Vagina (tissue), 2 donors: ENCODE measurements around the gene ERN1. TPM values are rescaled to one million over a fixed set of nuclear protein-coding genes. Genes with fewer than 3 reads are reported as not detected.
"Not testable (repeated sequence)": the region's sequence is repeated elsewhere in the genome, so short reads cannot be mapped to it uniquely, and the experiment has no call there.

Experiments used
- DNase-seq, 2 donors: peaks; one replicate each; pipeline ENCODE4 v3.0.0-alpha.2; 2017; ENCODE audit errors: extremely low spot score in 2 of 2
- H3K27ac ChIP-seq: fragments of 200-600 bp; sonication (generic); one replicate; pipeline ENCODE4 v1.5.1; 2019
- H3K27me3 ChIP-seq: fragments of 200-600 bp; sonication (generic); one replicate; pipeline ENCODE4 v1.5.1; 2019
- H3K36me3 ChIP-seq, 2 donors: fragments of 200-600 bp; sonication (generic); one replicate each; pipeline ENCODE4 v1.5.1; 2017 to 2019
- H3K4me1 ChIP-seq: fragments of 200-600 bp; sonication (generic); one replicate; pipeline ENCODE4 v1.5.1; 2019
- H3K4me3 ChIP-seq, 2 donors: fragments of 200-600 bp; sonication (generic); 1 replicate in 1 of 2; 2 replicates in 1 of 2; pipeline ENCODE4 v1.5.1; 2016 to 2019
- H3K9me3 ChIP-seq: fragments of 200-600 bp; sonication (generic); one replicate; pipeline ENCODE4 v1.5.1; 2019
- POLR2A ChIP-seq, 2 donors: fragments of 450-650 bp; IDR thresholded peaks; one replicate each; pipeline ENCODE4 v1.6.1; 2017; ENCODE audit warnings: antibody characterized with exemption in 2 of 2, mild to moderate bottlenecking in 2 of 2, moderate library complexity in 2 of 2
- POLR2AphosphoS5 ChIP-seq, 2 donors: sonication (generic); formaldehyde crosslinking; IDR thresholded peaks; one replicate each; pipeline ENCODE4 v1.9.0; 2017; ENCODE audit warnings: antibody characterized with exemption in 2 of 2, mild to moderate bottlenecking in 2 of 2, low read depth in 1 of 2; ENCODE audit not compliant: insufficient read depth in 1 of 2
- intact Hi-C: fragments of 100-400 bp; cut with DNase I; formaldehyde crosslinking; loops from one replicate; pipeline ENCODE4 v1.15.1; 2023
- total RNA-seq: library from RNA; depleted of rRNA; stranded (reverse); fragments of >200 nt; gene quantifications from one replicate; pipeline ENCODE4 v1.2.3, GENCODE V29; 2016
- TF ChIP-seq, protein P1 (sequence below), 3 experiments: fragments of 450-650 bp in 2 of 3; fragments of 200-600 bp in 1 of 3; sonication (generic) in 1 of 3; IDR thresholded peaks; one replicate each; pipeline ENCODE4 v1.5.1; 2017 to 2019; ENCODE audit warnings: antibody characterized with exemption in 3 of 3, mild to moderate bottlenecking in 2 of 3, moderate library complexity in 2 of 3

Gene ERN1
- total RNA-seq: 31.4 TPM

DNA sequence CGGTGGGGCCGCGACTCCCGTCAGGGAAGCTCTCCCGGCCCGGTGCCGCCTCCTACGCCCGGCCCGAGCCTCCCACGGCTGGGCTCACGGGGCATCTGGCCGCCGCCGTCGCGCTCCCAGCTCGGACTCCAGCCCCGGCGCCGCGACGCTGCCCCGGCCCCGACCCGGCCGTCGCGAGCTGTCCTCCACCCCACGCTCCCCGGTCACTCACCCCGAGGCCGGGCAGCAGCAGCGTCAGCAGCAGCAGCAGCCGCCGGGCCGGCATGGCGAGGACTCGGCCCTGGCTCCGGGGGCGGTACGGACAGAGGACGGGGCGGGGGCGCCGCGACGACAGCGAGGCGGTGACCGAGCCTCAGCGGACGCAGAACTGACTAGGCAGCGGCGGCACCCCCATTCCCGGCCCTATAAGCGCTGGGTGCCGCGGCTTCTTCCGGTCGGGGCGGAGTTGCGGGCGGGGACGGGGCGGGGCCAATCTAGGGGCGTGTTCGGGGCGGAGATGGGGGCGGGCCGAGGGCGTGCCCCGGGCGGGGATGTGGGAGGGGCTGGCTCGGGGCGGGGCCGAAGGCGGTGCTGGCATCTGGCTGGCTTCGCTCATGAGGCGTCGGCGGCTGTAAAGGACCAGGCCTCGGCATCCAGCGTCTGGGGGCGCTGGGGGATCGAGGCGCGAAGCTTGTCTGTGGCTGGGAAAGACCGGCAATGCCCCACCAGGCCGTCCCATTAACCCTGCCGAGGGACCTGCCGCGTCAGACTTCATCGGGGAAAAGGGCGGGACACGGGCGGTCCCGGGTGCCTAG lies at the start of gene ERN1:
Gene ERN1, minus strand, starts transcription at position 380 of the 794 bp plus-strand sequence. Its CDS starts 115 bp downstream, at position 265.
- intact Hi-C loops: loop anchor here (5.0 to 10.0 kb wide), 2 partner anchors 103 to 215 kb away; partner anchors contain the start of genes CSHL1 and GH1
- Histone ChIP-seq H3K4me3 (peak within 1 kb of the TSS; percentile 82 to 95), H3K27ac (peak within 1 kb of the TSS; percentile 89), H3K27me3 (no peaks in the 10 kb centered on the region), H3K4me1 (peaks cover 51% of the 10 kb centered on the region), H3K36me3 (no peaks in the 10 kb centered on the region), H3K9me3 (no peaks in the 10 kb centered on the region)
- peak in 1 of 2 donors; percentile 96 for DNase-seq
- TF ChIP-seq, protein P1, sequence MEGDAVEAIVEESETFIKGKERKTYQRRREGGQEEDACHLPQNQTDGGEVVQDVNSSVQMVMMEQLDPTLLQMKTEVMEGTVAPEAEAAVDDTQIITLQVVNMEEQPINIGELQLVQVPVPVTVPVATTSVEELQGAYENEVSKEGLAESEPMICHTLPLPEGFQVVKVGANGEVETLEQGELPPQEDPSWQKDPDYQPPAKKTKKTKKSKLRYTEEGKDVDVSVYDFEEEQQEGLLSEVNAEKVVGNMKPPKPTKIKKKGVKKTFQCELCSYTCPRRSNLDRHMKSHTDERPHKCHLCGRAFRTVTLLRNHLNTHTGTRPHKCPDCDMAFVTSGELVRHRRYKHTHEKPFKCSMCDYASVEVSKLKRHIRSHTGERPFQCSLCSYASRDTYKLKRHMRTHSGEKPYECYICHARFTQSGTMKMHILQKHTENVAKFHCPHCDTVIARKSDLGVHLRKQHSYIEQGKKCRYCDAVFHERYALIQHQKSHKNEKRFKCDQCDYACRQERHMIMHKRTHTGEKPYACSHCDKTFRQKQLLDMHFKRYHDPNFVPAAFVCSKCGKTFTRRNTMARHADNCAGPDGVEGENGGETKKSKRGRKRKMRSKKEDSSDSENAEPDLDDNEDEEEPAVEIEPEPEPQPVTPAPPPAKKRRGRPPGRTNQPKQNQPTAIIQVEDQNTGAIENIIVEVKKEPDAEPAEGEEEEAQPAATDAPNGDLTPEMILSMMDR (IDR thresholded peaks at IDR 0.05): no peak
- peak; percentile 48 to 98 for TF ChIP-seq POLR2AphosphoS5 (IDR thresholded peaks at IDR 0.05; ENCODE audit: insufficient read depth in 1 of 2, low read depth in 1 of 2)
- TF ChIP-seq POLR2A (IDR thresholded peaks at IDR 0.05): peak in 1 of 2 donors; percentile 88

DNA sequence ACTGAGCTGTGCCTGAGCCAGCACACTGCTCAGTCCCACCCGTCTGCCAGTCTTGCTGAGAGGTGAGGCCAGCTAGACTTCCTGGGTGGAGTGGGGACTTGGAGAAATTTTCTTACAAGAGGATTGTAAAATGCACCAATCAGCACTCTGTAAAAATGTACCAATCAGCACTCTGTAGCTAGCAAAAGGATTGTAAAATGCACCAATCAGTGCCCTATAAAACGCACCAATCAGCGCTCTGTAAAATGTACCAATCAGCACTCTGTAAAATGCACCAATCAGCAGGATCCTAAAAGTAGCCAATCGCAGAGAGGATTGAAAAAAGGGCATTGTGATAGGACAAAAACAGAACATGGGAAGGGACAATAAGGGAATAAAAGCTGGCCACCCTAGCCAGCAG lies 49.1 kb upstream of the ERN1 start:
- H3K9me3 ChIP-seq, H3K27me3 ChIP-seq, H3K4me3 ChIP-seq, intact Hi-C loops, H3K27ac ChIP-seq: not testable (repeated sequence)
- H3K36me3 ChIP-seq: peaks cover 0 to 16% of the 10 kb centered on the region in 2 donors
- H3K4me1 ChIP-seq: peaks cover 11% of the 10 kb centered on the region
- peak in 1 of 2 donors; percentile 16 for DNase-seq

DNA sequence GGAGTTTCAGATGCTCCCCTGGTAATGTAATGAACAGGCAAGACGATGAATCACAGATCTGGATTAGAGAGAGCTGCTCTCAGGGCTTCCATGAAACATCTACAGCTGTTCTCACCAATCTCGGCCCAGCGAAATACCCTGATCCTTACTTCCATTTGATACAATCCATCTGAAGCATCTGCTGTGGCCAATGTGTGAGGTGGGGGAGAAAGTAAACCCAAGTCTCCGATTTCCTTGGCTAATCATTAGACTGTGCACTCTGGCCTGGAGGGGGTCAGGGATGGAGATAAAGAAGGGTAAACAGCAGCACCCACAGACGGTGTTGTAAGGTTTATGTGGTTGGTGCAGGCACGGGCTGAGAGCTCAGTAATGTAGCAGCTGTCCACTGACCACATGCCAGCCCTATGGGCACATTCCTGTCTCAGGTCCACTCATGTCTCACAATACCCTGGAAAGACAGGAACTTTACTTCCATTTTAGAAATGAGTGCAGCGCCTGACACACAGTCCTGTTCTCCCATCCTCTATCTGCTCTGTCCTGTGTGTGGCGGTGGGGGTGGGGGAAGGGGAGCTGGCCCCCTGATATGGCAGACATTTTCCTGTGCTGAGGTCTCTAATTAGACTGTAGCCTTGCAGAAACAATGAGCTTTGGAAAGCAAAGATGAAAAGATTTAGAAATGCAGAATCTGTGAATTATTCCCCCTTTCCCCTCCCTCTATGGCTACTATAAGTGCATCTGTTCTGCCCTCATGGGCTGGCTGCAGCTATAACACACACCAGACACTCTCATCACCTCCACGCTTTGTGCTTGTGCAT lies 48.3 kb upstream of the ERN1 start:
- Histone ChIP-seq H3K27ac (no peak overlapping the region), H3K9me3 (no peaks in the 10 kb centered on the region), H3K36me3 (peaks cover 0 to 16% of the 10 kb centered on the region in 2 donors), H3K4me1 (peaks cover 11% of the 10 kb centered on the region), H3K4me3 (no peak overlapping the region), H3K27me3 (no peaks in the 10 kb centered on the region)
- TF ChIP-seq POLR2A (IDR thresholded peaks at IDR 0.05): no peak
- TF ChIP-seq, protein P1 (IDR thresholded peaks at IDR 0.05): no peak
- TF ChIP-seq POLR2AphosphoS5 (IDR thresholded peaks at IDR 0.05; ENCODE audit: insufficient read depth in 1 of 2, low read depth in 1 of 2): no peak
- DNase-seq: no peak
- intact Hi-C loops: no loop called here

DNA sequence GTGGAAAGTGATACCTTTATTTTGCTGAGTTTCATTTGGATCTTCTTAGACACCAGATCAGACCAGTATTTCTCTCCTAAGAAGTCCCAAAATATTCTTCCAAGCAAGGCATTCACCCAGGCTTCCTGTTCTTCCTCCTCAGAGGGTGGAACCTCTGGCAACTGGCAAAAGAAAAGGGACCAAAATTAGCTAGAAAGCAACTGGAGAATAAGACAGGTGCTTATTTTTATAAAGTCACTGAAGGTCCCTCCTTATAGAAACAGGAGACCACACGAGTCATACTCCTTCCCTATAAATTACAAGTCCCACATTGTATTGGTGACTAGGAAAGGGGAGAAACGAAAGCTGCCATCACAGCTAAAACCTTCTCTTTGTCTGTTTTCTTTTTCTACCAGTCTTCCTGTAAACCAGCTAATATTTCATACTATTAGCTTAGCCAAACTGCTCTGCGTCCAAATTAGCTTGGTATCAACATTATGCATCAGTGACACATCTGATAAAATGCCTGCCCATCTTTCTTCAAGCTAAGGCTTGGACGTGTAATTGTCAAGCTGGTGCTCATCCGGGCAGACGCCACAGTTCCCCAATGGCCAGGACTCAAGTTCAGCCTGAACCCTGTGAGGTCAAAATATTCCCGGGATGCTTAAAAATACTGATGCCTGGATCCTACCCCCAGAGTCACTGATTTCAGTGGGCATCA lies 47.5 kb upstream of the ERN1 start:
- no peaks in the 10 kb centered on the region for H3K9me3 ChIP-seq
- peak in 1 of 2 donors; percentile 10 for DNase-seq
- H3K4me1 ChIP-seq: peaks cover 11% of the 10 kb centered on the region
- TF ChIP-seq, protein P1 (IDR thresholded peaks at IDR 0.05): no peak
- TF ChIP-seq POLR2AphosphoS5 (IDR thresholded peaks at IDR 0.05; ENCODE audit: insufficient read depth in 1 of 2, low read depth in 1 of 2): no peak
- TF ChIP-seq POLR2A (IDR thresholded peaks at IDR 0.05): no peak
- no peaks in the 10 kb centered on the region for H3K27me3 ChIP-seq
- peaks cover 0 to 16% of the 10 kb centered on the region in 2 donors for H3K36me3 ChIP-seq
- intact Hi-C loops: no loop called here
- H3K27ac ChIP-seq: no peak overlapping the region
- H3K4me3 ChIP-seq: no peak overlapping the region

DNA sequence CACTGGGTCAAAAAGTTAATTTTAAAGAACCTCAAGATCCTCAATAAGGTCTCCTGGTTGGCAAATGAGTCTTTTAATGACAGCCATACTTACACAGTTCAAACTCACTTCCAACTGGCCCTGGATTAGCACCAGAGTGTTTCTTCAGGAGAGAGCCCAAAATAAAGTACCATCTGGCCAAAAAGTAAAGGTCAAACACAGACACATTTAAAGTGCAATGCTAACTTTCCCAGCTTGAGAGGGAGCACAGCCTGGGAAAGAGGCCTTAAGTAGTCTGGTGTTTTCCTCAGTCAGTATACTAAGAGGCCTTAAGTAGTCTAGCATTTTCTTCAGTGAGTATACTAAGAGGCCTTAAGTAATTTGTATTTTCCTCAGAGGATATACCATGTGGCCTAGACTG lies 46.6 kb upstream of the ERN1 start:
- peaks cover 0 to 16% of the 10 kb centered on the region in 2 donors for H3K36me3 ChIP-seq
- no peaks in the 10 kb centered on the region for H3K9me3 ChIP-seq
- no peaks in the 10 kb centered on the region for H3K27me3 ChIP-seq
- intact Hi-C loops: no loop called here
- H3K4me3 ChIP-seq: no peak overlapping the region
- DNase-seq: peak in 1 of 2 donors; percentile 8
- no peak for TF ChIP-seq POLR2A (IDR thresholded peaks at IDR 0.05)
- TF ChIP-seq POLR2AphosphoS5 (IDR thresholded peaks at IDR 0.05; ENCODE audit: insufficient read depth in 1 of 2, low read depth in 1 of 2): no peak
- TF ChIP-seq, protein P1 (IDR thresholded peaks at IDR 0.05): no peak
- peaks cover 11% of the 10 kb centered on the region for H3K4me1 ChIP-seq
- no peak overlapping the region for H3K27ac ChIP-seq
